ENCODE data around the gene OTX2.

- TF ChIP-seq, protein P1, sequence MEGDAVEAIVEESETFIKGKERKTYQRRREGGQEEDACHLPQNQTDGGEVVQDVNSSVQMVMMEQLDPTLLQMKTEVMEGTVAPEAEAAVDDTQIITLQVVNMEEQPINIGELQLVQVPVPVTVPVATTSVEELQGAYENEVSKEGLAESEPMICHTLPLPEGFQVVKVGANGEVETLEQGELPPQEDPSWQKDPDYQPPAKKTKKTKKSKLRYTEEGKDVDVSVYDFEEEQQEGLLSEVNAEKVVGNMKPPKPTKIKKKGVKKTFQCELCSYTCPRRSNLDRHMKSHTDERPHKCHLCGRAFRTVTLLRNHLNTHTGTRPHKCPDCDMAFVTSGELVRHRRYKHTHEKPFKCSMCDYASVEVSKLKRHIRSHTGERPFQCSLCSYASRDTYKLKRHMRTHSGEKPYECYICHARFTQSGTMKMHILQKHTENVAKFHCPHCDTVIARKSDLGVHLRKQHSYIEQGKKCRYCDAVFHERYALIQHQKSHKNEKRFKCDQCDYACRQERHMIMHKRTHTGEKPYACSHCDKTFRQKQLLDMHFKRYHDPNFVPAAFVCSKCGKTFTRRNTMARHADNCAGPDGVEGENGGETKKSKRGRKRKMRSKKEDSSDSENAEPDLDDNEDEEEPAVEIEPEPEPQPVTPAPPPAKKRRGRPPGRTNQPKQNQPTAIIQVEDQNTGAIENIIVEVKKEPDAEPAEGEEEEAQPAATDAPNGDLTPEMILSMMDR (tag by site-specific recombination; IDR thresholded peaks at IDR 0.05), result no peak
- TF ChIP-seq PRDM1 (tag by site-specific recombination; IDR thresholded peaks at IDR 0.05), result no peak
- TF ChIP-seq ZNF274 (IDR thresholded peaks at IDR 0.05; ENCODE audit: low read length), result no peak
- TF ChIP-seq ZNF274 (tag by site-specific recombination; IDR thresholded peaks at IDR 0.05; ENCODE audit: borderline replicate concordance), result no peak
These were observed 22.7 kb downstream of the OTX2 start for GRCh38 chr14:56787530-56787929.

All from HEK293 (cell line).